ENCODE data around the gene G6PC3.

DNA sequence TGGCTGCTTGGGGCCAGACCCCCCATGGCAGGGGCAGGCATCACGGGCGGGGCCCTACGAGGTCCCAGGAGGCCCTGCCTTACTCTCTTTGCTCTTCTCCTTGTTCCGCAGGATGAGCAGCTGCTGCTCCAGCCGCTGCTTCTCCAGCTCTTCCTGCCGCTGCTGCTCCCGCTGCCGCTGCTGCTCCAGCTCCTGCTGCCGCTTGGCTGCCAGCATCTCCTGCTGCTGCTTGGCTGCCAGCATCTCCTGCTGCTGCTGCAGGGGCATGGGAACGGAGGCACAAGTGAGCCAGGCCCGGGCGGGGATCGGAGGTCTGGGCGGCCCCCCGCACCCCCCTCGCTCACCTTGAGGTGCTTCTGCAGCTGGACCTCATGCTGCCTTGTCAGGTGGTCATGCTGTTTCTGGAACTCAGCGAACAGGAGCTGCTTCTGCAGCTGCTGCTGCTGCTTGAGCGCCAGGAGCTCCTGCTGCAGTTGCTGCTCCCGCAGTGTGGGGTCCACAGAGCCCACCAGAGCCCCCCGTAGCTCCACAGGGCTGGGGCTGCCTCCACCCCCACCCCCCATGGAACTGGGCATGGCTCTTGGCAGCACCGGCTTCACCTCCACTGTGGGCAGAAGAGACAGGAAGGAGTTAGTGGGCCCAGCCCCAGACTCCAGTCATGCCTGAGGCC is 22.8 kb downstream of the G6PC3 start:
- TF ChIP-seq, protein P1, sequence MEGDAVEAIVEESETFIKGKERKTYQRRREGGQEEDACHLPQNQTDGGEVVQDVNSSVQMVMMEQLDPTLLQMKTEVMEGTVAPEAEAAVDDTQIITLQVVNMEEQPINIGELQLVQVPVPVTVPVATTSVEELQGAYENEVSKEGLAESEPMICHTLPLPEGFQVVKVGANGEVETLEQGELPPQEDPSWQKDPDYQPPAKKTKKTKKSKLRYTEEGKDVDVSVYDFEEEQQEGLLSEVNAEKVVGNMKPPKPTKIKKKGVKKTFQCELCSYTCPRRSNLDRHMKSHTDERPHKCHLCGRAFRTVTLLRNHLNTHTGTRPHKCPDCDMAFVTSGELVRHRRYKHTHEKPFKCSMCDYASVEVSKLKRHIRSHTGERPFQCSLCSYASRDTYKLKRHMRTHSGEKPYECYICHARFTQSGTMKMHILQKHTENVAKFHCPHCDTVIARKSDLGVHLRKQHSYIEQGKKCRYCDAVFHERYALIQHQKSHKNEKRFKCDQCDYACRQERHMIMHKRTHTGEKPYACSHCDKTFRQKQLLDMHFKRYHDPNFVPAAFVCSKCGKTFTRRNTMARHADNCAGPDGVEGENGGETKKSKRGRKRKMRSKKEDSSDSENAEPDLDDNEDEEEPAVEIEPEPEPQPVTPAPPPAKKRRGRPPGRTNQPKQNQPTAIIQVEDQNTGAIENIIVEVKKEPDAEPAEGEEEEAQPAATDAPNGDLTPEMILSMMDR (IDR thresholded peaks at IDR 0.05), result no peak
- no peak for TF ChIP-seq POLR2A (IDR thresholded peaks at IDR 0.05)

Measured in sigmoid colon (tissue), 3 donors.